Large intestine (tissue), 3 donors: ENCODE measurements around the gene SCLY. TPM values are rescaled to one million over a fixed set of nuclear protein-coding genes. Genes with fewer than 3 reads are reported as not detected.

ENCODE experiments used
- DNase-seq, 2 donors: peaks; one replicate each; pipeline versions ENCODE4 v3.0.0 to v3.0.0-alpha.2; 2013
- H3K27ac ChIP-seq: one replicate; pipeline ENCODE4 v1.5.1; 2013; ENCODE audit warnings: low read length
- H3K27me3 ChIP-seq: 2 replicates; pipeline ENCODE4 v1.6.1; 2013; ENCODE audit warnings: low read length; ENCODE audit not compliant: control insufficient read depth, insufficient read depth
- H3K36me3 ChIP-seq: 2 replicates; pipeline ENCODE4 v1.6.1; 2013; ENCODE audit warnings: low read length; ENCODE audit not compliant: control insufficient read depth, insufficient read depth
- H3K4me1 ChIP-seq: one replicate; pipeline ENCODE4 v1.6.1; 2013; ENCODE audit warnings: low read length; ENCODE audit not compliant: control insufficient read depth, insufficient read depth
- H3K4me3 ChIP-seq: one replicate; pipeline ENCODE4 v1.5.1; 2013; ENCODE audit warnings: low read length
- H3K9me3 ChIP-seq: one replicate; pipeline ENCODE4 v1.6.1; 2013; ENCODE audit warnings: mild to moderate bottlenecking, low read depth, low read length, moderate library complexity; ENCODE audit not compliant: control insufficient read depth
- WGBS: methylation state at CpG from one replicate; pipeline ENCODE4 v1.1.5; 2013; ENCODE audit warnings: low lambda C conversion rate; ENCODE audit not compliant: insufficient coverage; 5-methylcytosine and 5-hydroxymethylcytosine counted together
- polyA plus RNA-seq: library from polyadenylated mRNA; unstranded; fragments of 120-200 nt; gene quantifications from one replicate; pipeline ENCODE4 v1.2.1, GENCODE V29; 2013

Gene SCLY
- polyA plus RNA-seq, 1 donor, result 21.5 TPM

DNA sequence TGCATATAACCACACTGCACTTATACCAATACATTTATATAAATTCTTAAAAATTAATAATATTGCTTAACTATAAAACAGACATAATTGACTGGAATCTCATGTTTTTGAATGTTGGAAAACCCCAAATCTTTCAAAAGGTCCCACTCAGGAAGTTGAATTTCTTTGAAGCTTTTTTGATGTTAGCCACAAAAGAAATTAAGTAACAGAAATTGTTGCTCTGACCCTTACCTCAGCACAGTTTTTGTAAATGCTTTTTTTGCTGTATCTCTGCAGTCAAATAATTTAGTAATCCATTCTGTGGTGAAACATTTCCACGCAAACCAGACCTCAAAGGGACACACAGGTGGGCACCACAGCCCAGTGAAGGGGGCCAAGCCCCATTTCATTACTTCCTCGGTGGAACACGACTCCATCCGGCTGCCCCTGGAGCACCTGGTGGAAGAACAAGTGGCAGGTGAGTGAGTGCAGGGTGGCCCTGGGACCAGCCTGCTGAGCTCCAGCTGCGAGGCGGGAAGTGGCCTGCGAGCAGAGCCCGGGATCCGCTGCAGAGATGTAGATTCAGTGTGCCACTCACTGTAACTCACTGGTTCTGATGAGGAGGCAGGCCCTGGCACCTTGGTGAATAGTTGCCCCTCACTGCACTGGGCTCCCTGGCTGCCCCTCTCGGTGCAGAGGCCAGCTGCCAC, 8.4 kb downstream of the SCLY start:
- H3K4me1 ChIP-seq, result peaks cover 11% of the 10 kb centered on the region
- no peak overlapping the region for H3K27ac ChIP-seq
- H3K4me3 ChIP-seq, result no peak overlapping the region
- DNase-seq, result no peak
- WGBS, result no CpG with 5 or more reads among the region's 10 CpGs
- H3K36me3 ChIP-seq, result peaks cover 53% of the 10 kb centered on the region
- peaks cover 2% of the 10 kb centered on the region for H3K9me3 ChIP-seq
- no peaks in the 10 kb centered on the region for H3K27me3 ChIP-seq

DNA sequence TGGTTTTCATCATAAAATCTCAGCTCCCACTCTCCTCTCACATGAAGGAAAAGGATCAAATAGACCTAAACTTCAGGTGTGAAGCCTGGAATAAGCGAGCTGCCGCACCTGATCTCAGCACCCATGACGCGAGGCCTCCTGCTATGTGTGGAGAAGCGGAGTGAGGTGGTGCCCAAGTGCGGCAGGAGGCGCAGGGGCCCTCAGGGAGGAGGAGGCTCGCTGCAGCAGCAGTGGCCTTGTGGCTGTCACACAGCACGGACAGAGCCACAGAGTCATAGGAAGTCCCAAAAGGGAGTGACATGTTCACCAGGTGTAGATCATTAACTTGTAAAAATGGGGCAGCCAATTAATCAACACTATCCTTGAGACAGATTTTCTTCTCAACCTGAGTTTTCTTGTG, 9.1 kb downstream of the SCLY start:
- H3K36me3 ChIP-seq, result peaks cover 53% of the 10 kb centered on the region
- H3K27me3 ChIP-seq, result no peaks in the 10 kb centered on the region
- peaks cover 2% of the 10 kb centered on the region for H3K9me3 ChIP-seq
- no CpG with 5 or more reads among the region's 9 CpGs for WGBS
- H3K4me1 ChIP-seq, result peaks cover 5% of the 10 kb centered on the region
- H3K27ac ChIP-seq, result no peak overlapping the region
- no peak overlapping the region for H3K4me3 ChIP-seq
- no peak for DNase-seq

DNA sequence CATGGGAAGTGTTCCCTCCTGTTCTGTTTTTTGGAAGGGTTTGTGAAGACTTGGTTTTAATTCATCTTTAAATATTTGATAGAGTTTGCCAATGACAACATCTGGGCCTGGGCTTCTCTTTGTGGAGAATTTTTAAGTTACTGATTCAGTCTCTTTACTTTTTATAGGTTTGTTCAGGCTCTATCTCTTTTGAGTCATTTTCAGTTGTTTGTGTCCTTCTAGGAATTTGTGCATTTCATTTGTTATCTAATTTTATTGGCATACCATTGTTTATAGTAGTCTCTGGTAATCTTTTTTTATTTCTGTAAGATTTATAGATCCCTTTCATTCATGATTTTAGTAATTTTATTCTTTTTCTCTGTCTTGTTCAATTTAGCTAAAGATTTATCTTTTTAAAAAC, 14.6 kb downstream of the SCLY start:
- H3K4me3 ChIP-seq, result no peak overlapping the region
- peaks cover 9% of the 10 kb centered on the region for H3K9me3 ChIP-seq
- H3K36me3 ChIP-seq, result peaks cover 31% of the 10 kb centered on the region
- H3K27me3 ChIP-seq, result no peaks in the 10 kb centered on the region
- no peak for DNase-seq
- no peak overlapping the region for H3K27ac ChIP-seq
- no peaks in the 10 kb centered on the region for H3K4me1 ChIP-seq

DNA sequence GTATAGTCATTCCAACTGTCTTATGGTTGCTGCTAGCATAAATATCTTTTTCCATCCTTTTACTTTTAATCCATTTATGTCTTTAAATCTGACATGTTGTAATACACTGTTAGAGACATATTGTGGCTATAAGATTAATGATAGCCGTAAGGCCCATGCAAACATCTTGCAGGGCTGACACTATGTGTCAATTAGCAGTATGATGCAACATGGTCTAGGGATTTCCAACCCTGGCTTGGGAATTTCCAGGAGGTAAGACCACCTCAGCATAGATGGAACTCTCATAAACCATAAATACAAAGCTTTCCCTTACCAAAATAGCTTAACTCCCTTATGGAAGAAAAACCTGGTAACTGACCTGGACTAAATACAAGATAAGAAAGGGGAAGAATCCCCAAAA, 16.5 kb downstream of the SCLY start:
- no CpG with 5 or more reads among the region's 1 CpG for WGBS
- H3K36me3 ChIP-seq, result peaks cover 40% of the 10 kb centered on the region
- DNase-seq, result no peak
- H3K9me3 ChIP-seq, result peaks cover 12% of the 10 kb centered on the region
- no peaks in the 10 kb centered on the region for H3K27me3 ChIP-seq
- no peak overlapping the region for H3K4me3 ChIP-seq
- no peaks in the 10 kb centered on the region for H3K4me1 ChIP-seq
- H3K27ac ChIP-seq, result no peak overlapping the region

DNA sequence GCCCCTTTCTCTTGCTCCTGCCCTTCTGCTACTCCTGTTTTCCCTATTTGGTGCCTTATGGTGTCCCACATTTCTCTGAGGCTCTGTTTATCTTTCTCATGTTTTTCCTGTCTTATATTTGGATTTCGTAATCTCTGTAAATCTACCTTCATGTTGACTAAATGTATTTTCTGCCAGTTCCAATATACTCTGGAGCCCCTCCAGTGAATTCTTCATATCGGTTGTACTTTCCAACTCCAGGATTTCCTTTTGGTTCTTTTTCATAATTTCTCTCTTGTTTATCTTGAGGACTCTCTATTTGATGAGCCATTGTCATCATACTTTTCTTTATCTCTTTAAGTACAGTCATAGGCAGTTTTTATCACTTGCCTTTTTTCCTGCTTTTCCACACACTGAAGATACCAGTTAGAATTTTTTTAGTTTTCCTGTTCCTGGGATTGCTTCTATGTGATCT, 19.1 kb downstream of the SCLY start:
- Histone ChIP-seq H3K4me3 (no peak overlapping the region), H3K9me3 (peaks cover 10% of the 10 kb centered on the region), H3K27me3 (no peaks in the 10 kb centered on the region), H3K4me1 (no peaks in the 10 kb centered on the region), H3K36me3 (peaks cover 52% of the 10 kb centered on the region), H3K27ac (no peak overlapping the region)
- 100% methylated on average over 2 of the region's 2 CpGs for WGBS
- DNase-seq, result no peak

DNA sequence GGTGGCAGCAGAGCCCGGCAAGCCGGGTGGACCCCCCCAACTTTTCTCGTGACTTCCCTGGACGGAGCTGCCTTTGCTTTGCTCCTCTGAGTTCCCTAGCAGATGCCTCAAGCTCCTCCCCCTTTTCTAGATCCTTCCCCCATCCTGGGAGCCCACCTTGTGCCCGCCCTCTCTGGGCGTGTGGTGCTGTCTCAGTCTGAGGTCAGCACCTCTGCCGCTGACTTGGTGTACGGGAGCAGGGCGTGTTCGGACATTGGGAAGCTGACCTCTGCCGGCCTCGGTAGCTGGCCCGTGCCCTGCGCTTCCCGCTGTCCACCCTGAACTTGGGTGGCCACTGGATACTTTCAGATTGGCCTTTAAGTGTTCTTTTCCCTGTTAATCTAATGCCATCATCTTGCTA, 19.7 kb downstream of the SCLY start:
- whole genome bisulfite sequencing, result no CpG with 5 or more reads among the region's 15 CpGs
- Histone ChIP-seq H3K36me3 (peaks cover 55% of the 10 kb centered on the region), H3K27me3 (no peaks in the 10 kb centered on the region), H3K4me1 (no peaks in the 10 kb centered on the region), H3K27ac (no peak overlapping the region), H3K4me3 (no peak overlapping the region), H3K9me3 (peaks cover 10% of the 10 kb centered on the region)
- DNase-seq, result no peak

DNA sequence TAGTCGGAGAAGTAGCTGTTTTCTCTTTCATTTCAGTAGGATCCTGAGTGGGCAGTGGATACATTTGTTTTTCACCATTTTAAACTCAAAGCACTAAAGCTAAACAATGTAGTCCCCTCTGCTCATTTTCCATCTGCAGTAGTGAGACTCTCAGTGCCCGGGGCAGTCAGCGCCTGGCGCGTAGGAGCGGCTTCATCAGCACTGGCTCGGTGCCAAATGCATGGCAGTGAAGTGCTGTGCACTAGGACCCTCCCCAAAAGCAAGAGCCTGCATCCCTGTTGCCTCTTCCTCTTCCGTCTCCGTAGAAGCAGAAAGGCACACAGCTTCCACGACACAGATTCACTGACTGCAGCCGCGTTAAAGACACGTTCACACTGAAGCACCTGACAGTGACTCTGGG, 20.3 kb downstream of the SCLY start:
- Histone ChIP-seq H3K36me3 (peaks cover 52% of the 10 kb centered on the region), H3K4me3 (no peak overlapping the region), H3K27ac (no peak overlapping the region), H3K4me1 (no peaks in the 10 kb centered on the region), H3K9me3 (peaks cover 10% of the 10 kb centered on the region), H3K27me3 (no peaks in the 10 kb centered on the region)
- no peak for DNase-seq
- no CpG with 5 or more reads among the region's 13 CpGs for WGBS

DNA sequence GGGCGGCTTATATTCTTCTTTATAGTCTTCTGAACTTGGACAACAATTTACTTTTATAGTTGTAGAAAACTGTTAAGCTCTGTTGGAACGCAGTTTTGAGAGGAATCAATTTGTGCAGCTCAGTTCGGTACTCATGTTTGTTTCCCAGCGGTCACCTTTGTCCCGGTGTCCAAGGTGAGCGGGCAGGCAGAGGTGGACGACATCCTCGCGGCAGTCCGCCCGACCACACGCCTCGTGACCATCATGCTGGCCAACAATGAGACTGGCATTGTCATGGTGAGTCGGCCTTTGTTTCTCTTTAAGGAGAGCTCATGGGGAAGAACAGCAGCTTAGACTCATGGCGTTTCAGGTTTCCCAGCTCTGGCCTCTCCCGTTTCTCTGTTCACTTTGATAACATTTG, 20.8 kb downstream of the SCLY start:
- H3K27me3 ChIP-seq, result no peaks in the 10 kb centered on the region
- H3K27ac ChIP-seq, result no peak overlapping the region
- H3K4me3 ChIP-seq, result no peak overlapping the region
- H3K9me3 ChIP-seq, result peaks cover 10% of the 10 kb centered on the region
- 100% methylated on average over 2 of the region's 16 CpGs for whole genome bisulfite sequencing
- peaks cover 52% of the 10 kb centered on the region for H3K36me3 ChIP-seq
- no peaks in the 10 kb centered on the region for H3K4me1 ChIP-seq
- DNase-seq, result no peak

DNA sequence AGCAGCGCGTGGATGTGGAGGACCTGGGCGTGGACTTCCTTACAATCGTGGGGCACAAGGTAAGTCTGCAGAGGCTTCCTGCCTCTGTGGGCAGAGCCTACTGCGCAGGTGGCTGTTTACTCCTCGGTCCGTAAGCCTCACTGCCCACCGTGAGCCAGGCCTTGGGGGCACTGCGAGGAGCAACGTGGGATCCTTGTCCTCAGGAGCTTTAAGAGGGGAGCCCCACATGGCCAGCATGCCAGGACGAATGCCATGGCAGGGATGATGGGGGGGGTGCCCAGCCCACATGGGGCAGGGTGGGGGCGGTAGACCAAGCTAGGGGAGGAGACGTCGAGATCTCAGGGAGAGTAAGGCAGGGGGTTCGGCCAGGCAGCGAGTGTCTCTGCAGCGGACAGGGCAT, 21.4 kb downstream of the SCLY start:
- Histone ChIP-seq H3K27ac (no peak overlapping the region), H3K9me3 (peaks cover 10% of the 10 kb centered on the region), H3K27me3 (no peaks in the 10 kb centered on the region), H3K4me1 (no peaks in the 10 kb centered on the region), H3K36me3 (peaks cover 52% of the 10 kb centered on the region), H3K4me3 (no peak overlapping the region)
- DNase-seq, result no peak
- WGBS, result no CpG with 5 or more reads among the region's 17 CpGs

DNA sequence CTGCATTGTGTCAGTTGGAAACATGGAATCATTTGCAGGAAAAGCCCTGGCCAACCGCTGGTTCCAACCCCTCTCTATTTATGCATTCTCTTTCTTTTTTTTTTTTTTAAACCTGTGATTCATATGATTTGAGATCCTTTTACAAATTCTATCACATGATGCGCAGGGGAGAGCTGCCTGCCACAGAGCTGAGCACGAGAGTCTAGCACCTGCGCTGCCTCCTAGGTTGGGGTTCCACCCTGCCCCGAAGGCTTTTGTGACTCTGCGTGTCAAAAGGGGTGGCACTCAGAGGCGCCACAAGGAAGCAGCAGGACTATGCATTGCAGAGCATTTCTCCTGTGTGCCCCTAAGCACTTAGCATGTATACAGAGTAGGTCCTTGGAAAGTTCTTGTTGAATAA, 22.0 kb downstream of the SCLY start:
- DNase-seq, result no peak
- no peak overlapping the region for H3K4me3 ChIP-seq
- H3K36me3 ChIP-seq, result peaks cover 46% of the 10 kb centered on the region
- no peak overlapping the region for H3K27ac ChIP-seq
- no peaks in the 10 kb centered on the region for H3K4me1 ChIP-seq
- no peaks in the 10 kb centered on the region for H3K27me3 ChIP-seq
- 83% methylated on average over 1 of the region's 7 CpGs for WGBS
- H3K9me3 ChIP-seq, result peaks cover 10% of the 10 kb centered on the region

DNA sequence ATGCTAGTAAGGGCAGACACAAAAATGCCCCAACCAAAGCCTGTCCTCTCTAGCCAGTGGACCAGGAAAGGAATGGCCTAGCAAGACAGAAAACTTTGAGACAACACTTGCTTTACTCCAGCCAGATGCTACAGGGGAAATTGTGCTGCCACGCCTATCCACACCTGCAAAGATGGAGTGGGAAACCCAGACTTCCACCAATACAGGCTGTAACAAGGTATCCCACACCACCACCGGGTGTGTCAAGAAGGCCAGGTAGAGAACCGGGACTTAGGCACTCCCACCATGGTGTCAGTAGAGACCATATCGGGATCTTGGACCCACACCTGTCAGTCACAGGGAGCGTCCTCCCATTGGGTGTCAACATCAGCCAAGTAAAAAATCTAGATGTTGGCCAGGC, 23.1 kb downstream of the SCLY start:
- H3K27ac ChIP-seq, result no peak overlapping the region
- no peak for DNase-seq
- no peaks in the 10 kb centered on the region for H3K4me1 ChIP-seq
- 100% methylated on average over 1 of the region's 5 CpGs for WGBS
- peaks cover 7% of the 10 kb centered on the region for H3K9me3 ChIP-seq
- H3K4me3 ChIP-seq, result no peak overlapping the region
- peaks cover 44% of the 10 kb centered on the region for H3K36me3 ChIP-seq
- no peaks in the 10 kb centered on the region for H3K27me3 ChIP-seq
